Measurements from ENCODE around the gene S100A9. TPM values are rescaled to one million over a fixed set of nuclear protein-coding genes. Genes with fewer than 3 reads are reported as not detected.

The S100A9 gene
- total RNA-seq = not detected in 2 replicates
- long read RNA-seq = 0 reads

DNA sequence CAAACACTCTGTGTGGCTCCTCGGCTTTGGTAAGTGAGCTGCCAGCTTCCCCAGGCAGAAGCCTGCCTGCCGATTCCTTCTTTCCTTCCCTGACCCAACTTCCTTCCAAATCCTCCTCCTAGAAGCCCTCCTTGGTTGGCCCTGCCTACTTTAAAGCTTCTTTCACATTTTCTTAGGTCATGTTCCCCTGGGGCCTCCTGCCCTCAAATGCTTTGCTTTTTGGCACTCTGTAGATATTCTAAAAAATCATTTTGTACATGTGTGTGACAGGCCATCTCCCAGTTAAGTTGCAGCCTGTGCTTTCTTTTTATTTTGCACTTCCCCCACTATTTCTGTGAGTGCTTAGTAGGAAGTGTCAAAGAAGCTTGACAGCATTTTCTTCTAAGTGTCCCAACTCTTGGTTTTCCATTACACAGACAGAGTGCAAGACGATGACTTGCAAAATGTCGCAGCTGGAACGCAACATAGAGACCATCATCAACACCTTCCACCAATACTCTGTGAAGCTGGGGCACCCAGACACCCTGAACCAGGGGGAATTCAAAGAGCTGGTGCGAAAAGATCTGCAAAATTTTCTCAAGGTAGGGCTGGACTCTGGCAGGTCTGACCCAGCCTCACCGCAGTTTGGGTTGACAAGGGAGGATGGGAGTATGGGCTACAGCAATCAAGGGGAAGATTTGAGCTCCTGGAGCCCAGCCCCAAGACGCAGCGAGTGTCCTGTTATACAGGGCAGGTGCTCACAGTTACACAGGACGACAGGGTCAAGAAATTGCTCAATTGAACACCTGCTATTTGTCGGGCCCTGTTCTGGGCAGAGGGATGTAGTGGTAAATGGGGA is at the start of gene S100A9:
TSS of gene S100A9 (plus strand) at position 2 of the 838 bp plus-strand sequence. CDS start at position 432, 430 bp downstream.
- no peak within 1 kb of the TSS for H3K27ac Mint-ChIP-seq (ENCODE audit: unreplicated experiment)
- peaks cover 21% of the 10 kb centered on the region for H3K27me3 Mint-ChIP-seq (ENCODE audit: low read depth)
- H3K4me3 Mint-ChIP-seq = no peak within 1 kb of the TSS
- DNase-seq (ENCODE audit: low read depth, low spot score) = no peak
- H3K9me3 Mint-ChIP-seq = no peaks in the 10 kb centered on the region
- H3K36me3 Mint-ChIP-seq (ENCODE audit: low read depth) = no peaks in the 10 kb centered on the region
- TF ChIP-seq, protein P1, sequence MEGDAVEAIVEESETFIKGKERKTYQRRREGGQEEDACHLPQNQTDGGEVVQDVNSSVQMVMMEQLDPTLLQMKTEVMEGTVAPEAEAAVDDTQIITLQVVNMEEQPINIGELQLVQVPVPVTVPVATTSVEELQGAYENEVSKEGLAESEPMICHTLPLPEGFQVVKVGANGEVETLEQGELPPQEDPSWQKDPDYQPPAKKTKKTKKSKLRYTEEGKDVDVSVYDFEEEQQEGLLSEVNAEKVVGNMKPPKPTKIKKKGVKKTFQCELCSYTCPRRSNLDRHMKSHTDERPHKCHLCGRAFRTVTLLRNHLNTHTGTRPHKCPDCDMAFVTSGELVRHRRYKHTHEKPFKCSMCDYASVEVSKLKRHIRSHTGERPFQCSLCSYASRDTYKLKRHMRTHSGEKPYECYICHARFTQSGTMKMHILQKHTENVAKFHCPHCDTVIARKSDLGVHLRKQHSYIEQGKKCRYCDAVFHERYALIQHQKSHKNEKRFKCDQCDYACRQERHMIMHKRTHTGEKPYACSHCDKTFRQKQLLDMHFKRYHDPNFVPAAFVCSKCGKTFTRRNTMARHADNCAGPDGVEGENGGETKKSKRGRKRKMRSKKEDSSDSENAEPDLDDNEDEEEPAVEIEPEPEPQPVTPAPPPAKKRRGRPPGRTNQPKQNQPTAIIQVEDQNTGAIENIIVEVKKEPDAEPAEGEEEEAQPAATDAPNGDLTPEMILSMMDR (conservative IDR thresholded peaks at IDR 0.05) = no peak
- H3K4me1 Mint-ChIP-seq = no peaks in the 10 kb centered on the region

DNA sequence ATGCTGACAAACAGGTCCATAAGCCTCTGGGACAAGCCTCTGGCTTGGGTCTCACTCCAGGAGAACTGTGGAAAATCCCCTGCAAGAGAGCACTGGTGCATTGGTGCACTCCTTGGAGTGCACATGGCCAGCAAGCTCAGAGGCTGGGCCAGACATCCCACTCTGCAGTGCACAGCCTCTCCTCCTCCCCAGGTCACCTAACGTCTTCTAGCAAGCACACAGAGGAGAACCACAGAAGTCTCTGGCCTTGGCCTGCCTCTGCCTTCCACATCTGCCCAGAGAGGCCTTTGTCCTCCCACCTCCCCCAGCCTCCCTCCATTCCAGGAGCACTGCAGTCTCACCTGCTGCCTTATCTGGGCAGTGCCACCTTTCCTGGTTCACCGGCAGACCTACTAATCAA is 49.1 kb upstream of the S100A9 start:
- TF ChIP-seq, protein P1 (conservative IDR thresholded peaks at IDR 0.05) = no peak
- Mint-ChIP-seq H3K36me3 (ENCODE audit: low read depth) (no peaks in the 10 kb centered on the region), H3K4me3 (no peak overlapping the region), H3K27me3 (ENCODE audit: low read depth) (peaks cover 25% of the 10 kb centered on the region), H3K4me1 (no peaks in the 10 kb centered on the region), H3K27ac (ENCODE audit: unreplicated experiment) (no peak overlapping the region), H3K9me3 (no peaks in the 10 kb centered on the region)
- DNase-seq (ENCODE audit: low read depth, low spot score) = no peak

- no peak for DNase-seq (ENCODE audit: low read depth, low spot score)
- no peak overlapping the region for H3K27ac Mint-ChIP-seq (ENCODE audit: unreplicated experiment)
- H3K4me1 Mint-ChIP-seq = no peaks in the 10 kb centered on the region
- peaks cover 19% of the 10 kb centered on the region for H3K27me3 Mint-ChIP-seq (ENCODE audit: low read depth)
- TF ChIP-seq, protein P1 (conservative IDR thresholded peaks at IDR 0.05) = no peak
- H3K36me3 Mint-ChIP-seq (ENCODE audit: low read depth) = no peaks in the 10 kb centered on the region
- no peak overlapping the region for H3K4me3 Mint-ChIP-seq
- H3K9me3 Mint-ChIP-seq = no peaks in the 10 kb centered on the region
Measured at GRCh38 chr1:153309441-153309840, 48.2 kb upstream of the S100A9 start.

GRCh38 chr1:153310526-153310925 is 47.1 kb upstream of the S100A9 start:
- no peaks in the 10 kb centered on the region for H3K36me3 Mint-ChIP-seq (ENCODE audit: low read depth)
- TF ChIP-seq, protein P1 (conservative IDR thresholded peaks at IDR 0.05) = no peak

GRCh38 chr1:153312570-153313186 is 45.0 kb upstream of the S100A9 start, which contains the start of gene PGLYRP3:
TSS of gene PGLYRP3 (minus strand) at chr1:153312952. CDS start at chr1:153310665, 2,287 bp downstream.
- no peak for DNase-seq (ENCODE audit: low read depth, low spot score)

More at GRCh38 chr1:153310526-153310925, 47.1 kb upstream of the S100A9 start:
- H3K4me1 Mint-ChIP-seq = no peaks in the 10 kb centered on the region
- peaks cover 2% of the 10 kb centered on the region for H3K9me3 Mint-ChIP-seq
- H3K27ac Mint-ChIP-seq (ENCODE audit: unreplicated experiment) = no peak overlapping the region
- no peak overlapping the region for H3K4me3 Mint-ChIP-seq
- DNase-seq (ENCODE audit: low read depth, low spot score) = no peak
- H3K27me3 Mint-ChIP-seq (ENCODE audit: low read depth) = peaks cover 15% of the 10 kb centered on the region

More at GRCh38 chr1:153312570-153313186, 45.0 kb upstream of the S100A9 start, which contains the start of gene PGLYRP3:
- H3K4me1 Mint-ChIP-seq = no peaks in the 10 kb centered on the region
- H3K27ac Mint-ChIP-seq (ENCODE audit: unreplicated experiment) = no peak within 1 kb of the TSS
- H3K36me3 Mint-ChIP-seq (ENCODE audit: low read depth) = no peaks in the 10 kb centered on the region
- TF ChIP-seq, protein P1 (conservative IDR thresholded peaks at IDR 0.05) = no peak
- H3K9me3 Mint-ChIP-seq = peaks cover 2% of the 10 kb centered on the region
- H3K27me3 Mint-ChIP-seq (ENCODE audit: low read depth) = peaks cover 23% of the 10 kb centered on the region
- no peak within 1 kb of the TSS for H3K4me3 Mint-ChIP-seq
